GM18909 (cell line): ENCODE measurements around the gene FGFRL1.
"Not testable (repeated sequence)": the region's sequence is repeated elsewhere in the genome, so short reads cannot be mapped to it uniquely, and the experiment has no call there.

Source experiments
- ATAC-seq: cut with Tn5 transposase; IDR thresholded peaks from one replicate; pipeline ENCODE4 v1.9.1; 2021; ENCODE audit warnings: mild to moderate bottlenecking; ENCODE audit not compliant: unreplicated experiment, poor library complexity

The FGFRL1 gene

DNA sequence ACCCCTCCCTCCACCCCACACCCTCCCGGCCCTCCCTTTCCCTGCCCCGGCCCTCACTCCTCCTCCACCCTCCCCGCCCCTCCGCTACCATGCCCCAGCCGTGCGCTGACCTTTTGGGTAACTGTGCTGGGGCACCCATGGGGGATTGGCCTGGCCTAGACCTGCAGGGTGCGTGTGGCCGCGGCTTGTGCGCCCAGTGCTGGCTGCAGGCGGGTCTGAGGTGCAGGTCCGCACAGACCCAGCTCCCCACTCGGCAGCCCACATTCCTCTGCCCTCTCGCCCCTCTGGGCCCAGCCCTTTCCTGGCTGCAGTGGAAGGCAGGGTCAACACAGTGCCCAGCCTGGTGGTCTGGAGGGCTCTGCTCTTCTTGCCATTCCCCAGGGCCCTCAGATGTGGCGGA, 24.7 kb downstream of the FGFRL1 start:
- no peak for ATAC-seq

DNA sequence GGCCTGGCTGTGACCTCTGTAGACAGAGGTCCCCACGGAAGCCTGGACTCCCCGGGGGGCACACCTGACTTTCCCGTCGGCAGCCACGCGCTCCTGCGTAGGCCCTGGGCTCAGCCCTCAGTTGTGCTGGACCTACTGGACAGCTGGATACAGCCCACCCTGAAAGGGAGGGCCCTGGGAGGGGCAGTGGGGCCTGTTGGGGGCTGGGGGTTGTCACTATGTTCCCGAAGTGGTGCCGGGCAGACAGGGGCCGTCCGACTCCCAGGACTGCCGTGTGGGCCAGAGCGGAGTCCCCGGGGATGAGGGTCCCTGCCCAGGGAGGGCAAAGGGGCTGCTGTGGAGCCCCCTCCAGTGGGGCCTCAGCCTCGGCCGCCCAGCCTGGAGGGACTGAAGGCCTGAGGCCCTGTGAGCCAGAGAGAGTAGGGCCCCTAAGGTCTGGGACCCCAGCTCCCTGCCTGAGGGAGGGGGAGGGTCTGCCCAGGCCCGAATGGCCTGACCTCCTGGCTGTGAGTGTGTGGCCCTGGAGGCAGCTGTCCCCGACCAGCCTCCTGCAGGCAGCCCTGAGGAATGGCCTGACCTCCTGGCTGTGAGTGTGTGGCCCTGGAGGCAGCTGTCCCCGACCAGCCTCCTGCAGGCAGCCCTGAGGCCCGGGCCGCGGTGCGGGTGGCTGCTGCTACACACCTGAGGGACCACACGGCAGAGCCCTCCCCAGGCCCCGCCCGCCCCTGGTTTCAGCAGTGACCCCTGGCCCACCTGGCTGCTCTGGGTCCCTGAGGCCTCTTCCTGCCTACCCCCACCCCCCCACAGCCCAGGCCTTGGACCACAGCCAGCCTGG, 25.8 kb downstream of the FGFRL1 start:
- ATAC-seq = no peak

DNA sequence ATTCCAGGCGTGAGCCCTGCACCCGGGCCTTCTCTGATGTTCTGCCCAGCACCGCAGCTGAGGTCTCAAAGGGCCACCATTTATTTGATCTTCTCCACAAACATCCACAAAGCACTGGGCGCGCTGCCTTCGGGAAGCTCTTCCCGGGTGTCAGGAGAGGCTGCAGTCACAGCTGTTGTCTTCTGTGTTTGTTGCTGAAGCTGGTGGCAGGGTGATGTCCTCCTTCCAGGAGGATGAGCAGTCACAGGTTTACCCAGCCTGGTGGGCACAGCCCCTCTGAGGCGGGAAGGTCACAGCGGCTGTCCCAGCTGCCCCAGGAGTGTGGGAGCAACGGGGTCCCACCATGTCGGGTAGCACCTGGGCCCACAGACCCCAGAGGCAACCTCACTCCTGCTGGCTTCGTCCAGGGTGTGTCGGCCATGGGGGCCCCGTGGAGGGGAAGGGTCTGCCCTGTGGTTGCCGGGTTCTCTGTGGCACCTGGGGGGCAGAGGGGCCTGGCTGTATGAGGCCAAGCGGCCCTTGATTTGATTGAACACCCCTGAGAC, 27.6 kb downstream of the FGFRL1 start:
- ATAC-seq = no peak

DNA sequence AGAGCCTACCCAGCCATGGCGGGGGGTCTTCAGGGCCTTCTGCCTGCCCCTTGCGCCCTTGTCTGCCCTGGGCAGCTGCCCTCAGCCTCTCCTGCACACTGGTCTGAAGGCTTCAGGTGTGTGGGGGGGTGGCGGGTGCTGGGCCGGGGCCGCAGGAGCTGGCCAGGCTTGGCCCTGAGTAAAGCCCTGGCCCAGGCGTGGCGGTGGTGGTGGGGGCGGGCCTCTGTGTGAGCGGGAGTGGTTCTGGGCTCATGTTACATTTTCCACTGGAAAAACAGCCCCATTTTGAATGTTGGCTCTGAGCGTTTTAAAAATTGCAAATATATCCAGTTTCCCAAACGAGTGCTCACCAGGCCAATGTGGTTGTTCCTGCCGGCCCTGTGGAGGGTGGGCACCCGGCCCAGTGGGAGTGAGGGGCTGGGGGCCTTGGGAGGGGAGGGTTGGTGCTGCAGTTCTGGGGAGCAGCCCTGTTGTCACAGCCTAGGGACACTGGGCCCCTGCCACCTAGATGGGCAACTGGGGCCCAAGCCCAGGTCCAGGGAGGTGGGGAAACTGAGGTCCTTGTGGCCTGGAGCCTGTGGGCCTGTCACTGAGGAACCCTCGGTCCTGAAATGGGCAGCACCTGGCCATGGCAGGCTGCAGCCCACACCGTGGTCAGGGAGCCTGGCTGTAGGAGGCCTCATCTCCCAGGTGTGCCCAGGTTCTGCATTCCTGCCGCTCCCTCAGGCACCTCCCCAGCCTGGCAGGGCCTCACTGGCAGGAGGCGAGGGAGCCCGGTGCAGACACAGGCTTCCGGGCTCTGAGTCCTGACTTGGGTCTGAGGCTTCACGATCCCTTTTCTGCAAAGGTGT, 28.3 kb downstream of the FGFRL1 start:
- ATAC-seq = no peak

DNA sequence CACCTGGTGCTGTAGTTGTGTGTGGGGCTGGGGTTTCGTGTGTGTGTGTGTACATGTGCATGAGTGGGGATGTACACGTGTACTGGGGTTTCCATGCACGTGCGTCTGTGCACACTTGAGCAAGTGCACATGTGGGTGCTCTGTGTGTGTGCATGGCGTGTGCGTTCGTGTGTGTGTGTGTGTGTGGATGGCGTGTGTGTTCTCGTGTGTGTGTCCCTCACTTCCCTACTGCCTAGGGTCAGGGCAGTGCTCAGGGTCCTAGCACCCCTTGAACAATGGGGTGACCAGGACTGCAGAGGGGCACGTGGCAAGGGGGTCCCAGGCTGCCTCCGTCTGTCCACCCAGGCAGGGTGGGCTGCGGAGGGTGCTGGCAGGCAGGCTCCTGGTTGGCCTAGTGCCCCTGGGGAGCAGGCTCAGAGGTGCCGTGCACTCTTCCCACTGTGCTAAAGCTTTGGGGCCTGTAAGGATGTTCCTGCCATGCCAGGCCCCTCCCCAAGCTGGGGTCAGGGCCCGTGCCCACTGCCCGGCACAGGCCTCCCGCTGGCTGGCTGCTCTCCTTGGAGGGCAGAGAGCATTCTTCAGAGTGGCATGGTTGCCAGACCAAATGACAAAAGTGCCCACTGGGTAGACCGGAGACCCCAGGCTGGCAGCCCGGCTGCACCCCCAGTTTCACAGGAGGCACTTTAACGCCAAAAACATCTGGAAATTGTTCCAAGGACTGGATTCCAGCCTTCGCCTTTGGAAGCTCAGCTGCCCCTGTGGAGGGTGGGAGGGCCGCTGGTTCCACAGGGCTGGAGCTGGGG, 29.1 kb downstream of the FGFRL1 start:
- no peak for ATAC-seq

DNA sequence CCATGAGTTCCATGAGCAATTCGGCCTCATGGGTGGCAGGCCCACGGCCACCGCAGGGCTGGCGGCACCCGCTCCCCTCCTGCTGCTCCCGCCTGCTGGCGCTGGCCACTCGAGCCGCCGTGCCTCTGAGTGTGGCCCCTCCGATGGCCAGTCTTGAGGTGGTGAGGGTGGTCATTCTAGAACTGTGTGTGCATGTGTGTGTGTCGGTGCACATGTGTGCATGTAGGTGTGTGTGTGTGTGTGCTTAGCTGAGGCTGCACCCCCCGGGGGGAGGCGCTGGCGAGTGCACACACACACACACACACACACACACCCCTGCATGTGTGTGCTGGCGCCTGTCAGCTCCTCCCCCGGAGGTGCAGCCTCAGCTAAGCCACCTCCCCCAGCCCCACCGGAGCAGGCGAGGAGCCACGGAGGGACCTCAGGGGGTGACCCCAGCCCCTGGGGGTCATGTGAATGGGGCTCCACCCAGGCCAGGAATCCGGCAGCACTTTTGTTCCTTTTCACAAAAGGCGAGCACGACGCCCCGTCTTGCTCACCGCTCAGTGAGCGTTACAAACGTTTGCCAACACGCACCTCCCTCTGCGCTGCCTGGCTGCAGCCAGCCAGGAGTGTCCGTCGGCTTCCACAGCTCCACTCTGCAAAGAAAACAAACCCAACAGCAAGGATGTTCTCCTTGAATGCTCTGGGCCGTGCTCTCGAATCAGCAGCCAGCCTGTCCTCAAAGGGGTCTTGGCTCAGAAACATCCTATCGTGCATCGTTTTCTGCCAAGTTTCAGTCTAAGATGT, 29.9 kb downstream of the FGFRL1 start:
- no peak for ATAC-seq

DNA sequence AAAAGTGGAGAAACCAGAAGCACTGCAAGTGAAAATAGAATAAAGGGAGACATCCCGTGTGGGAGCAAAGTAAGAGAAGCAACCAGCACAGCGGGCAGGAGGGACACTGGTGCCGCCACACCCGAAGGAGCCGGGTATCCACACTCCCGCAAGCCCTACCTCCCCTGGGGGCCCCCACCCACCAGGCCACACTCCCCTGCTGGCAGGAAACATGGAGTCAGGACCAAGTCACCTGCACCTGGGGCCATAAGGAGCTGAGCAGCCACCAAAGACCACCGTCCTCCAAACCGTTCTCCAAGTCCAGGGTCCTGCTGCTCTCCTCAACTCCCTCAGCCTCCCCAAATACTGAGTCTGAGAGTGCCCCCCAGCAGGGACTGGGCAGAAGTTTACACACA, 30.5 kb downstream of the FGFRL1 start:
- no peak for ATAC-seq

DNA sequence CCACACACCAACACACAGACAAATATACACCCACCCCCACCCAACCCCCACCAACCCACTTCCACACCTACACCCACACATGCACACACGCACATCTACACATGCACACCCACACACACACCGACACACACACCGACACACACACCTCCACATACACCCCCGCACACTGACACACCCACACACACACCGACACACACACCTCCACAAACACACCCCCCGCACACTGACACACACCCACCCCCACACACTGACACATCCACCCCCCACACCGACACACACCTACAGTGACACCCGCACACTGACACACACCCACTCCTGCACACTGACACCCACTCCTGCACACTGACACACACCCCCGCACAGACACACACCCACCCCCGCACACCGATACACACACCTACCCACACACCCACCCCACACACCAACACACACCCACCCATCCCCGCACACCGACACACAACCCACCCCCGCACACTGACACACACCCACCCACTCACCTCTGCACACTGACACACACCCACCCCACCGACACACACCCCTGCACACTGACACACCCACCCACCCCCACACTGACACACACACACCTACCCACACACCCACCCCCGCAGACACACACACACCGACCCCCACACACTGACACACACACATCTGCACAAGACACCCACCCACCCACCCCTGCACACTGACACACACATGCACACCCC, 31.1 kb downstream of the FGFRL1 start:
- no peak for ATAC-seq

DNA sequence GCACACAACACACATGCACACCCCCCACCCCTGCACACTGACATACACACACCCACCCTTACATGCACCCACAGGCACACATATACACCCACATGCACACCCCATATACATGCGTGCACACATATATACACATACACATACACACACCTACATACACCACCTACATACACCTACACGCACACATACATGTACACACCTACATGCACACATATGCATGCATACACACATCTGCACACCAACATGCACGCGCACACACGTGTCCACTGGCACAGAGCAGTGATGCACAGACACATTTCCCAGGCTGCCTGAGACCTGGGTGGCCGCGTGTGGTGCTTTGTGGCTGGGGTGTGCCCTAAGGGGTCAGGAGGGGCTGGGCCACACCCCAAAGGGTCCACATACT, 31.7 kb downstream of the FGFRL1 start:
- no peak for ATAC-seq

DNA sequence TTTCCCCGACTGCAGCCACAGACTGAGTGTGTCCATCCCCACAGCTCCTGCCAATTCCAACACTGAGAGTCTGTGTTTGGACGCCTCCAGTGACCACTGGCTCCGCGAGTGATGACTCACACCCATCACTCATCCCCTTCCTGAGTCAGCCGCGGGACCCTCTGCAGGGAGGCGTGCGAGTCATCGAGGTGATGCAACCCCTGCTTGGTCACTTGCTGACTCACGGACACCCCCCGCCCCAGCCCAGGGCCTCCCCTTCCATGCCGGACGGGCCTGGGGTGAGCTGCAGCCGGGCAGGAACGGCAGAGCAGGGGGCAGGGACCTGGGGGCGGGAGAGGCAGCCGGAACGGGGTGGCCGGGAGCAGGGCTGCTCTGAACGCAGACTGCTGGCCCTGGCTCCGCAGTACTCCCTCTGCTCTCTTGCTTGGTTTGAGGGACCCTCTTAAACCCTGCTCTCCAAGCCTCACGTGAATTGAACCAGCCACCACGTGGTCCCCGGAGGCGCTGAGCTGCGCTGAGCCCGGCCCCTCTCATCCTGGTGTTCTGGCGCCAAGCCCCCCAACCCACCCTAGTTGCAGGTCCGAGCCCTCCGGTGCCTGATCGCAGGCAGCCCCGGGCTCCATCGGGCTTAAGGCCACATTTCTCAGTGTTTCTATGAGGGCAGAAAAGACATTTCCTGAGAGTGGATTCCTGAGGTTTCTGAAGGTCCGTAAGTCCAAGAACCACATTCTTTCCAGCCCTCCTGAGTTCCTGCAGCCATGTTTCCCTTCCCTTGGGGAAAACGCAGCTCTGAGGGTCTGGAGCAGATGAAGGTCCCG, 32.4 kb downstream of the FGFRL1 start:
- ATAC-seq = no peak

DNA sequence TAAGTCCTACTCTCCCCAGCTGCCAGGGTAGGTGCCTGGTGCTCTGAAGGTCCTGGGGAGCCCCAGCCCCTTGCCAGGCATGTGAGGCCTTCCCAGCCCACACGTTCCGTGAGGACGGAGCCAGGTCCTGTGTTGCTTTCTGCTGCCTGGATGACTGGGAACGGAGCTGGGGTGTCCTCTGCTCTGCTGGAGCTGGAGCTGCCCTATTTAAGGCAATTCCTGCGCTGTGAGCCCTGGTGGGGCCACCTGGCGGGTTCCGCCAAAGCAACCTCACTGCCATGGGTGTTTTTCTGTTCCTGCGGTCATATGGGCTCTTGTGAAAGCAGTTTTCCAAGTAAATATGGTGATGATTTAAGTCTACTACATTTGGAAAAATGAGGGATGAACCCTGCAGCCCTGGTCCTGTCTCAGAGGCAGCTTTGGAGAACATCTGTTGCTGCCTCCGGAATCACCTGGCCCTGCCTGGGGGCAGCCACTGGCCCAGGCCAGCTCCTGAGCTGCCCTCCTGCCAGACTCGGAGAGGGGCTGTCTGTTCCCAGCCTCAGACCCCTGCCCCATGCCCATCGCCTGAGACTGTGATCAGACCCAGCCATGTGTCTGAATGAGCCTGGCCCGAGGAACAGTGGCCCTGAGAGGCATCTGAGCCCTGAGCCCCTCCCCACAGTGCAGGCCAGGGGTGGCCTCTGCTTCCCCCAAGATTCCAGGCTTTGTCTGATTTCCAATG, 33.2 kb downstream of the FGFRL1 start:
- ATAC-seq = no peak

DNA sequence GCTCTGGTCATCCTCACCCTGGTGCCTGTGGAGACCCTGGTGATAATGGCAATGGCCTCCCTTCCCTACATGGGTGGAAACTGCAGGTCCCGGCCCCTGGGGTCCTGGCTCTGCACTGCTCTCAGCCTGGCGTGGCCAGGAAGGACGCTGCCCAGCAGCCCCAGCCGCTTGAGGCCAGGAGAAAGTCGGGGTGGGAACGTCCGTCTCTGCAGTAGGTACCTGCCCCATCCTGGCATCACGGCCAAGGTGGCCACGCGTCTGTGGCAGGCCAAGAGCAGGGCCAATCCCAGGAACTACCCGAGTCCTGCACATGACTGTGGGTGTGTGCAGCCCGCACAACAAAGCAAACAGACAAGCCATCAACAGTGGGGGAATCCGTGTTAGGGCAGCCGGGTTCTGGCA, 33.8 kb downstream of the FGFRL1 start:
- no peak for ATAC-seq

DNA sequence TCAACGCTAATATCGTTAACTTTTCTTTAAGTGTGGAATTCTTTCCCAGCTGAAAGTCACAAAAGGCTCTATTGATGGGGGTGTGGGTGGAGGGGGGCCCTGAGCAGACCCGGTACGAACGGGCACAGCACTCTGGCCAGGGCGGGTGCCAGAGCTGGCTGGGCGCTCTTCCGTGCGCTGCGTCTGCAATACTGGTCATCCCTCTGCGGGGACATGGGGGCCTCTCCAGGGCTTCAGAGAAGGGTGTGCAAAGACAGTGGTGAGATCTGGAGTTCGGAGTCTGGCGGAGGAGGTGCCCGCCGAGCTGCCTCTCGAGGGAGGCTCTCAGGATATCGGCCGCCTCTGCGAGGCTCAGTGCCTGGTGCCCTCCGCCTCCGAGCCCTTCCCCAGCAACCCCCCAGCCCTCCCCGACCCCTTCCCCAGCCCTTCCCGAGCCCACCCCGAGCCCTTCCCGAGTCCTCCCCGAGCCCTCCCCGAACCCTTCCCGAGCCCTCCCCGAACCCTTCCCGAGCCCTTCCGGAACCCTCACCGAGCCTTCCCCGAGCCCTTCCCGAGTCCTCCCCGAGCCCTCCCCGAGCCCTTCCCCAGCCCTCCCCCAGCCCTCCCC, 34.3 kb downstream of the FGFRL1 start:
- ATAC-seq = no peak

DNA sequence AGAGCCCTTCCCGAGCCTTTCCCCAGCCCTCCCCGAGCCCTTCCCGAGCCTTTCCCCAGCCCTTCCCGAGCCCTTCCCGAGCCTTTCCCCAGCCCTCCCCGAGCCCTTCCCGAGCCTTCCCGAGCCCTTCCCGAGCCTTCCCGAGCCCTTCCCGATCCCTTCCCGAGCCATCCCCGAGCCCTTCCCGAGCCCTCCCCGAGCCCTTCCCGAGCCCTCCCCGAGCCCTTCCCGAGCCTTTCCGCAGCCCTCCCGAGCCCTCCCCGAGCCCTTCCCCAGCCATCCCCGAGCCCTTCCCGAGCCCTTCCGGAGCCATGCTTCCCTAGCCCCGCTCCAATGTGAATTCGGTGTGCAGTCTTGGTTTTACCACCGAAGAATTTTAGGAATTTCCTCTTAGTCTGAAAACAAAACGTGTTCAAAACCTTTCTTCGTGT, 35.2 kb downstream of the FGFRL1 start:
- not testable (repeated sequence) for ATAC-seq

DNA sequence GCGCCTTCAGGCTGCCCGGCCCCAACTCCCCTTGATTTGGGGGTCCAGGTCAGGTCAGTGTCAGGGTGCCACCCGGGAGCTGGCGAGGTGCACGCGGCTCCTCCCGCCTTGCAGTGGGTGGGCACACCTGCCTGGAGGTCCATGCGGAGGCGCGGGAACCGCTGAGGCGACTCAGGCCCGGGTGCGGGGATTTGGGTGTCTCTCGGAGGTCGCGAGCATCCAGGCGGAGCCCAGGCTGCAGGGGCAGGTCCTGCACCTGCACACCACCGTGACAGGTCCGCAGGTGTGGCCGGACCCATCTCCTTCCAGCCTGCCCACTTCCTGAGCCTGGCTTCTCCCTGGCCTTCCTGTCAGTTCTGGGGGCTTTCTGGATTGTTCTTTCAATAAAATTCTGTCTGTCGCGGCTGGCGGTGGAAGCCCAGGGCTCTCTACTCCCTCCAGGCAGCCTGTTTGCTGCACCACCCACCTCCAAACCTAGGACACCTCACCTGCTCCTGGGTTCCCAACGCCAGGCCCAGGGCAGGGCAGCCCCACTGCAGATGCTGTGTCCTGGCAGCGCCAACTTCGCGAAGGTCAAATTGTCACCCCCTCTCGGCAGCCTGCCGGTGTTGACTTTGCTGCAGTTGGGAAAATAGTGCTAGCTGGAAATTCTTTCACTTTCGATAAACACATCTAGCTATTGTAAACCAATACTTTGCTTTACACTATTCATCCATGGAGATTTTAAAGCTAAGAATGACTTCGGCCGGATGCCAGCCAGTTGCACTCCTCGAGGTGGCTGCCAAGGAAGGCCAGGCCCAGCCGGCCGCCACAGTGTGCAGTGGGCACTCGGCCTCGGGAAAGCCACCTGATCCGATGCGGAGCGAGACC, 35.9 kb downstream of the FGFRL1 start:
- ATAC-seq = no peak
